DOHH2 (cell line): ENCODE results near the gene ESX1.

ENCODE experiments used
- H3F3A ChIP-seq: fragments of 200-600 bp; sonication (generic), shearing (Covaris generic); 2 replicates; pipeline ENCODE4 v1.6.0; 2016; ENCODE audit warnings: antibody characterized with exemption, mild to moderate bottlenecking; ENCODE audit not compliant: control insufficient read depth, insufficient read depth
- H3K27ac ChIP-seq: fragments of 200-600 bp; sonication (generic); 2 replicates; pipeline ENCODE4 v1.5.1; 2014; ENCODE audit warnings: low read depth, mild to moderate bottlenecking, low read length, moderate library complexity
- H3K27me3 ChIP-seq: fragments of 200-600 bp; sonication (generic); 2 replicates; pipeline ENCODE4 v1.6.1; 2014; ENCODE audit warnings: mild to moderate bottlenecking, low read length, mixed read lengths; ENCODE audit not compliant: control insufficient read depth
- H3K36me3 ChIP-seq: fragments of 200-600 bp; sonication (generic); 2 replicates; pipeline ENCODE4 v1.6.1; 2014; ENCODE audit warnings: mild to moderate bottlenecking, low read length, moderate library complexity, mixed read lengths; ENCODE audit not compliant: control insufficient read depth
- H3K4me1 ChIP-seq: fragments of 200-600 bp; sonication (generic); 2 replicates; pipeline ENCODE4 v1.6.1; 2014; ENCODE audit warnings: mild to moderate bottlenecking, low read length, mixed read lengths; ENCODE audit not compliant: control insufficient read depth
- H3K4me2 ChIP-seq: fragments of 200-600 bp; sonication (generic); 2 replicates; pipeline ENCODE4 v1.6.0; 2014; ENCODE audit warnings: mild to moderate bottlenecking, low read length, moderate library complexity
- H3K4me3 ChIP-seq: fragments of 200-600 bp; sonication (generic); 2 replicates; pipeline ENCODE4 v1.5.1; 2014; ENCODE audit warnings: mild to moderate bottlenecking, low read length, mixed read lengths
- H3K79me2 ChIP-seq: fragments of 200-600 bp; sonication (generic); 2 replicates; pipeline ENCODE4 v1.6.1; 2014; ENCODE audit warnings: mild to moderate bottlenecking, low read length, mixed read lengths; ENCODE audit not compliant: control insufficient read depth
- H3K9me2 ChIP-seq: fragments of 200-600 bp; sonication (generic); replicated peaks from 2 replicates; pipeline ENCODE4 v1.6.1; 2014; ENCODE audit warnings: mild to moderate bottlenecking, low read length, mixed read lengths; ENCODE audit not compliant: control insufficient read depth
- H3K9me3 ChIP-seq: fragments of 200-600 bp; sonication (generic); 2 replicates; pipeline ENCODE4 v1.6.1; 2014; ENCODE audit warnings: antibody characterized with exemption, low read length, mixed read lengths; ENCODE audit not compliant: control insufficient read depth, insufficient read depth
- H4K20me1 ChIP-seq: fragments of 200-600 bp; sonication (generic); 2 replicates; pipeline ENCODE4 v1.6.0; 2014; ENCODE audit warnings: low read depth, mild to moderate bottlenecking, antibody characterized with exemption, low read length, moderate library complexity; ENCODE audit not compliant: control insufficient read depth, insufficient read depth
- EZH2phosphoT487 ChIP-seq: fragments of 200-600 bp; sonication (generic); IDR thresholded peaks from 2 replicates; pipeline ENCODE4 v1.6.1; 2017; ENCODE audit warnings: borderline replicate concordance, mild to moderate bottlenecking, antibody characterized with exemption, low read length, moderate library complexity, mixed read lengths
- TF ChIP-seq, protein P1 (sequence below): fragments of 200-600 bp; sonication (generic); IDR thresholded peaks from one replicate; pipeline ENCODE4 v1.5.1; 2014; ENCODE audit warnings: antibody characterized with exemption, mild to moderate bottlenecking, low read depth, low read length; ENCODE audit not compliant: poor library complexity, severe bottlenecking

ESX1 gene

DNA sequence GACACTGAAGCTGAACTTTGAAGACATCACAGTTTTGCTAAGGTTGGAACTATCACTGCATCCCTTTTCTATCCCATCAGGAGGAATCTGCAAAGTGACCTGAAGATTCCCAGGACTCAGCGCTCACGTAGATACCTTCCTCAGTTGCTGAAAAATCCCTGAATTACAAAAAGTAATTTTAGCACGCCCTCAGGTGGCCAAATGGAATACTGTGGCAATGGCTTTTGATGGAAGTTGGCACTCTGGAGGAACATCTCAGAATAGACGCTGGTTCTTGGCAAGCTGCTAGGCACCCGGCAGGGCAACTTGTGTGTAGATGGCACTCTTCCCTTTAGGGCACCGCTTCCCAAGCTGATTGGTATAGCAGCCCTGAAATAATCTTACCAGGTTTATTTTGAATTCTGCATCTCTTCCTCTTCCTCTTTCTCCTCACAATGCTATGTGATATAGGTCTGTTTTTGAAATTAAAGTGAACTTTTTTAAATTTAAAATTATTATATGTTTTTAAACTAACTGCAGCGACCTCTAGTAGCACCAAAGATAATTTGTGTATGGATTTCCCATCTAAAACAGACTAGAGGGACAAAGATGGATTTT is 16.3 kb upstream of the ESX1 start:
- TF ChIP-seq EZH2phosphoT487, result no peak
- TF ChIP-seq, protein P1, sequence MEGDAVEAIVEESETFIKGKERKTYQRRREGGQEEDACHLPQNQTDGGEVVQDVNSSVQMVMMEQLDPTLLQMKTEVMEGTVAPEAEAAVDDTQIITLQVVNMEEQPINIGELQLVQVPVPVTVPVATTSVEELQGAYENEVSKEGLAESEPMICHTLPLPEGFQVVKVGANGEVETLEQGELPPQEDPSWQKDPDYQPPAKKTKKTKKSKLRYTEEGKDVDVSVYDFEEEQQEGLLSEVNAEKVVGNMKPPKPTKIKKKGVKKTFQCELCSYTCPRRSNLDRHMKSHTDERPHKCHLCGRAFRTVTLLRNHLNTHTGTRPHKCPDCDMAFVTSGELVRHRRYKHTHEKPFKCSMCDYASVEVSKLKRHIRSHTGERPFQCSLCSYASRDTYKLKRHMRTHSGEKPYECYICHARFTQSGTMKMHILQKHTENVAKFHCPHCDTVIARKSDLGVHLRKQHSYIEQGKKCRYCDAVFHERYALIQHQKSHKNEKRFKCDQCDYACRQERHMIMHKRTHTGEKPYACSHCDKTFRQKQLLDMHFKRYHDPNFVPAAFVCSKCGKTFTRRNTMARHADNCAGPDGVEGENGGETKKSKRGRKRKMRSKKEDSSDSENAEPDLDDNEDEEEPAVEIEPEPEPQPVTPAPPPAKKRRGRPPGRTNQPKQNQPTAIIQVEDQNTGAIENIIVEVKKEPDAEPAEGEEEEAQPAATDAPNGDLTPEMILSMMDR, result peak; percentile 52
- no peaks in the 10 kb centered on the region for H3K9me2 ChIP-seq
- no peaks in the 10 kb centered on the region for H3K9me3 ChIP-seq
- no peaks in the 10 kb centered on the region for H3F3A ChIP-seq
- no peak overlapping the region for H3K4me2 ChIP-seq
- H3K79me2 ChIP-seq, result no peaks in the 10 kb centered on the region
- H3K27me3 ChIP-seq, result no peaks in the 10 kb centered on the region
- no peaks in the 10 kb centered on the region for H4K20me1 ChIP-seq
- no peaks in the 10 kb centered on the region for H3K36me3 ChIP-seq
- no peak overlapping the region for H3K4me3 ChIP-seq
- H3K4me1 ChIP-seq, result no peaks in the 10 kb centered on the region
- H3K27ac ChIP-seq, result no peak overlapping the region

DNA sequence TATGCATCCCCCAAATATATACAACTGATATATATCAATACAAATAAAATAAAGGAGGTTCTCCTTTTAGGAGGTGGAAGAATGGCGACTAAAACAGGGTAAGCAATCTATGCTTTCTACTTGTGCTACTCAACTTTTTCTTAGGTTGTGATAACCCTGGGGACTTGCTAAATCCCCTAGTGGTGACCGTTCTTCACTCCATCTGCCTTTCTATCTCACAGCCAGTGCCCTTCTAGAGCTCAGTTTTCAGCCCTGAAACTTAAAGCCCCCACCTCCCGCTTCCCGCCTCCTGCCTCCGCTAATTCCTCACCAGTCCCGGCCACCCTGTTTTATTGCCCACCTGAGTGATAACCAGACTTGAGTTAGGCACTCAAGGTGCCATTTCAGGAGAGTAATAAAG is 15.5 kb upstream of the ESX1 start:
- no peaks in the 10 kb centered on the region for H3F3A ChIP-seq
- H3K27me3 ChIP-seq, result no peaks in the 10 kb centered on the region
- no peaks in the 10 kb centered on the region for H3K36me3 ChIP-seq
- H3K4me2 ChIP-seq, result no peak overlapping the region
- no peak overlapping the region for H3K27ac ChIP-seq
- no peaks in the 10 kb centered on the region for H3K79me2 ChIP-seq
- no peaks in the 10 kb centered on the region for H3K4me1 ChIP-seq
- no peaks in the 10 kb centered on the region for H4K20me1 ChIP-seq
- no peaks in the 10 kb centered on the region for H3K9me2 ChIP-seq
- H3K9me3 ChIP-seq, result no peaks in the 10 kb centered on the region
- TF ChIP-seq, protein P1, result no peak
- no peak for TF ChIP-seq EZH2phosphoT487
- H3K4me3 ChIP-seq, result no peak overlapping the region

DNA sequence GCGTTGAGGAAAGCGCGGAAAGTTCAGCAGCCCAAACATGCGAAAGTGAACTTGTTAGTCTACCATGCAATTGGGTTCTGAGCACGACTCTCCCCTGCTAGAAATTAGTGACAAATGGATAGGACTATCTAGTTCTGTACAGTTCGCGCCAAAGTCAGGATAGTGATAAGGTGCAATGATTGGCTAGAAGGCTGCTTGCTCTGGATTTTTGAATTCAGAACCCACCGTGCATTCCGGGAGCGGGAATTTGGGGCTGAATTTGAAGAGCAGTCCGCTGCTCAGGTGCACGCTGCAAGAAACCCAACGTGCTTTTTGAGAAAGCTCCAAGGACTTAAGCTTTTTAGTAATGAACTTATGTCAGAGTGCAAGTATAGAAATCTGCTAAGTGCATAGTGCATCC is 732 bp upstream of the ESX1 start:
- Histone ChIP-seq H3K4me3 (no peak overlapping the region), H3F3A (no peaks in the 10 kb centered on the region), H3K9me3 (no peaks in the 10 kb centered on the region), H3K4me2 (no peak overlapping the region), H3K27ac (no peak overlapping the region), H3K9me2 (no peaks in the 10 kb centered on the region), H3K27me3 (no peaks in the 10 kb centered on the region), H3K4me1 (no peaks in the 10 kb centered on the region), H3K36me3 (no peaks in the 10 kb centered on the region), H3K79me2 (no peaks in the 10 kb centered on the region), H4K20me1 (no peaks in the 10 kb centered on the region)
- TF ChIP-seq EZH2phosphoT487, result no peak
- TF ChIP-seq, protein P1, result no peak
